ENCODE results near the gene RTF2. TPM values are rescaled to one million over a fixed set of nuclear protein-coding genes. Genes with fewer than 3 reads are reported as not detected.

Gene RTF2
- total RNA-seq, 4 donors from 2014 or later = 54.3 to 74.1 (median 65.2) TPM

- H3K4me3 ChIP-seq = no peak overlapping the region
- H3K9me3 ChIP-seq = no peaks in the 10 kb centered on the region
- peaks cover 0 to 5% (median 0%) of the 10 kb centered on the region in 3 donors for H3K36me3 ChIP-seq
- no peak for DNase-seq (ENCODE audit: low spot score in 2 of 2)
- peak overlapping the region in 1 of 4 donors; percentile 29 for H3K27ac ChIP-seq
- 38 to 39% methylated on average over 4 of the region's 4 CpGs for WGBS, 2 donors
- no peaks in the 10 kb centered on the region for H3K27me3 ChIP-seq
- peaks cover 0 to 9% (median 1%) of the 10 kb centered on the region in 4 donors for H3K4me1 ChIP-seq
- TF ChIP-seq POLR2A (IDR thresholded peaks at IDR 0.05) (no peak), EP300 (IDR thresholded peaks at IDR 0.05) (no peak), CTCF (IDR thresholded peaks at IDR 0.05) (no peak)
Observed at GRCh38 chr20:56422824-56423189, 45.6 kb upstream of the RTF2 start.

GRCh38 chr20:56423211-56423610 lies 45.2 kb upstream of the RTF2 start:
- Histone ChIP-seq H3K27me3 (no peaks in the 10 kb centered on the region), H3K36me3 (peaks cover 0 to 1% (median 0%) of the 10 kb centered on the region in 3 donors), H3K4me1 (peaks cover 0 to 9% (median 1%) of the 10 kb centered on the region in 4 donors), H3K27ac (no peak overlapping the region), H3K9me3 (no peaks in the 10 kb centered on the region), H3K4me3 (no peak overlapping the region)
- 95 to 97% methylated on average over 1 of the region's 1 CpG for WGBS, 2 donors
- DNase-seq (ENCODE audit: low spot score in 2 of 2) = no peak
- TF ChIP-seq CTCF (IDR thresholded peaks at IDR 0.05) (no peak), POLR2A (IDR thresholded peaks at IDR 0.05) (no peak), EP300 (IDR thresholded peaks at IDR 0.05) (no peak)

- WGBS, 2 donors = 63 to 67% methylated on average over 1 of the region's 1 CpG
- no peaks in the 10 kb centered on the region for H3K9me3 ChIP-seq
- H3K27ac ChIP-seq = no peak overlapping the region
- peaks cover 0 to 9% (median 1%) of the 10 kb centered on the region in 4 donors for H3K4me1 ChIP-seq
- TF ChIP-seq CTCF (IDR thresholded peaks at IDR 0.05) = no peak
- no peak for TF ChIP-seq EP300 (IDR thresholded peaks at IDR 0.05)
- no peak for TF ChIP-seq POLR2A (IDR thresholded peaks at IDR 0.05)
- no peaks in the 10 kb centered on the region for H3K27me3 ChIP-seq
- no peak for DNase-seq (ENCODE audit: low spot score in 2 of 2)
- no peaks in the 10 kb centered on the region for H3K36me3 ChIP-seq
- H3K4me3 ChIP-seq = no peak overlapping the region
Observed at GRCh38 chr20:56423886-56424285, 44.5 kb upstream of the RTF2 start.

- TF ChIP-seq CTCF (IDR thresholded peaks at IDR 0.05) (no peak), POLR2A (IDR thresholded peaks at IDR 0.05) (no peak), EP300 (IDR thresholded peaks at IDR 0.05) (no peak)
- Histone ChIP-seq H3K27ac (no peak overlapping the region), H3K4me1 (peaks cover 0 to 9% (median 1%) of the 10 kb centered on the region in 4 donors), H3K4me3 (no peak overlapping the region), H3K36me3 (no peaks in the 10 kb centered on the region), H3K27me3 (no peaks in the 10 kb centered on the region), H3K9me3 (no peaks in the 10 kb centered on the region)
- DNase-seq (ENCODE audit: low spot score in 2 of 2) = no peak
- WGBS, 2 donors = 71 to 92% methylated on average over 1 of the region's 1 CpG
Observed at GRCh38 chr20:56424931-56425330, 43.5 kb upstream of the RTF2 start.

- no peak overlapping the region for H3K4me3 ChIP-seq
- no peak overlapping the region for H3K27ac ChIP-seq
- no peaks in the 10 kb centered on the region for H3K36me3 ChIP-seq
- H3K4me1 ChIP-seq = peaks cover 0 to 9% (median 1%) of the 10 kb centered on the region in 4 donors
- no peaks in the 10 kb centered on the region for H3K27me3 ChIP-seq
- 81 to 84% methylated on average over 9 of the region's 9 CpGs for WGBS, 2 donors
- H3K9me3 ChIP-seq = no peaks in the 10 kb centered on the region
- TF ChIP-seq EP300 (IDR thresholded peaks at IDR 0.05) = no peak
- TF ChIP-seq POLR2A (IDR thresholded peaks at IDR 0.05) = no peak
- no peak for TF ChIP-seq CTCF (IDR thresholded peaks at IDR 0.05)
- no peak for DNase-seq (ENCODE audit: low spot score in 2 of 2)
Observed at GRCh38 chr20:56426026-56426425, 42.4 kb upstream of the RTF2 start.

Data from tibial nerve (tissue), 4 donors.